Body of pancreas (tissue), 4 donors: ENCODE measurements around the gene SMIM29. TPM values are rescaled to one million over a fixed set of nuclear protein-coding genes. Genes with fewer than 3 reads are reported as not detected.
"Not testable (repeated sequence)": the region's sequence is repeated elsewhere in the genome, so short reads cannot be mapped to it uniquely, and the experiment has no call there.

Experiments
- ATAC-seq: fragments of 150-250 bp; one replicate; pipeline ENCODE4 v1.9.1; 2016
- DNase-seq, 4 donors: peaks; one replicate each; pipeline ENCODE4 v3.0.0-alpha.2; 2019
- H3K27ac ChIP-seq, 4 donors: fragments of 200-600 bp; sonication (generic); 1 replicate in 3 of 4; 2 replicates in 1 of 4; pipeline versions ENCODE4 v1.5.1 to v1.6.1; 2016 to 2019; ENCODE audit warnings: mild to moderate bottlenecking in 1 of 4, mixed read lengths in 1 of 4, moderate library complexity in 1 of 4
- H3K27me3 ChIP-seq, 2 donors: fragments of 200-600 bp; sonication (generic); one replicate each; pipeline ENCODE4 v1.6.0; 2016; ENCODE audit warnings: mild to moderate bottlenecking in 1 of 2
- H3K36me3 ChIP-seq, 2 donors: fragments of 200-600 bp; sonication (generic); replicated peaks in 1 of 2; 2 replicates each; pipeline ENCODE4 v1.5.1; 2016; ENCODE audit warnings: low read depth in 2 of 2; ENCODE audit not compliant: insufficient read depth in 1 of 2
- H3K4me1 ChIP-seq: fragments of 200-600 bp; sonication (generic); one replicate; pipeline ENCODE4 v1.6.0; 2016
- H3K4me3 ChIP-seq, 2 donors: fragments of 200-600 bp; sonication (generic); 1 replicate in 1 of 2; 2 replicates in 1 of 2; pipeline ENCODE4 v1.5.1; 2016 to 2019
- H3K9me3 ChIP-seq, 3 donors: fragments of 200-600 bp; sonication (generic); 1 replicate in 2 of 3; 2 replicates in 1 of 3; pipeline ENCODE4 v1.5.1; 2016
- CTCF ChIP-seq, 7 experiments: fragments of 450-650 bp in 4 of 7; fragments of 200-600 bp in 3 of 7; sonication (generic) in 3 of 7; IDR thresholded peaks; one replicate each; pipeline ENCODE4 v1.5.1; 2016 to 2019; ENCODE audit warnings: antibody characterized with exemption in 7 of 7
- POLR2A ChIP-seq, 3 donors: fragments of 450-650 bp; IDR thresholded peaks; one replicate each; pipeline ENCODE4 v1.6.1; 2016; ENCODE audit warnings: antibody characterized with exemption in 3 of 3, mild to moderate bottlenecking in 2 of 3
- WGBS, 2 donors: methylation state at CpG; one replicate each; pipeline ENCODE4 v1.1.5; 2017; 5-methylcytosine and 5-hydroxymethylcytosine counted together
- intact Hi-C: fragments of 100-400 bp; cut with DNase I; formaldehyde crosslinking; loops from one replicate; pipeline ENCODE4 v1.15.1; 2023
- total RNA-seq, 2 donors: library from RNA; depleted of rRNA; stranded (reverse); fragments of >200 nt; gene quantifications; one replicate each; pipeline ENCODE4 v1.1.0, GENCODE V29; 2016

SMIM29 gene
- total RNA-seq, 2 donors from 2014 or later = 8.6 to 21.5 TPM

GRCh38 chr6:34246249-34246562 is 2.6 kb downstream of the SMIM29 start:
- TF ChIP-seq CTCF (IDR thresholded peaks at IDR 0.05) = no peak
- TF ChIP-seq POLR2A (IDR thresholded peaks at IDR 0.05) = no peak
- DNase-seq = no peak
- WGBS, 2 donors = 42 to 80% methylated on average over 1 to 2 of the region's 2 CpGs
- Histone ChIP-seq H3K36me3 (no peaks in the 10 kb centered on the region), H3K9me3 (no peaks in the 10 kb centered on the region), H3K4me1 (peaks cover 23% of the 10 kb centered on the region), H3K27me3 (no peaks in the 10 kb centered on the region), H3K27ac (no peak overlapping the region), H3K4me3 (no peak overlapping the region)
- intact Hi-C loops = loop anchor here (5.0 kb wide), 1 partner anchor 166 kb away; no protein-coding TSS in a partner anchor
- no peak for ATAC-seq

- peaks cover 23% of the 10 kb centered on the region for H3K4me1 ChIP-seq
- H3K27me3 ChIP-seq, DNase-seq, H3K9me3 ChIP-seq, H3K27ac ChIP-seq, H3K4me3 ChIP-seq, H3K36me3 ChIP-seq, ATAC-seq: not testable (repeated sequence)
- 70 to 83% methylated on average over 7 of the region's 7 CpGs for WGBS, 2 donors
- intact Hi-C loops = loop anchor here (5.0 kb wide), 1 partner anchor 167 kb away; no protein-coding TSS in a partner anchor
Measured at GRCh38 chr6:34245761-34246140, 3.1 kb downstream of the SMIM29 start.

- 84 to 87% methylated on average over 7 to 12 of the region's 13 CpGs for WGBS, 2 donors
- not testable (repeated sequence) for H3K27ac ChIP-seq, H3K4me3 ChIP-seq, ATAC-seq, H3K36me3 ChIP-seq, DNase-seq, H3K9me3 ChIP-seq, H3K27me3 ChIP-seq
- H3K4me1 ChIP-seq = peaks cover 23% of the 10 kb centered on the region
- intact Hi-C loops = loop anchor here (5.0 kb wide), 1 partner anchor 167 kb away; no protein-coding TSS in a partner anchor
Measured at GRCh38 chr6:34245032-34245760, 3.6 kb downstream of the SMIM29 start.

GRCh38 chr6:34243901-34244884 is 4.6 kb downstream of the SMIM29 start:
- DNase-seq = peak in 3 of 4 donors; percentile 42 to 60 (median 50)
- intact Hi-C loops = no loop called here
- peak overlapping the region in 3 of 4 donors; percentile 25 to 40 (median 34) for H3K27ac ChIP-seq

GRCh38 chr6:34243131-34243771 is 5.6 kb downstream of the SMIM29 start:
- intact Hi-C loops = no loop called here
- H3K4me3 ChIP-seq = no peak overlapping the region
- ATAC-seq (no peak), DNase-seq (no peak)
- H3K36me3 ChIP-seq = no peaks in the 10 kb centered on the region
- H3K4me1 ChIP-seq = peaks cover 23% of the 10 kb centered on the region
- H3K27ac ChIP-seq = no peak overlapping the region
- no peaks in the 10 kb centered on the region for H3K9me3 ChIP-seq
- H3K27me3 ChIP-seq = no peaks in the 10 kb centered on the region
- 71 to 80% methylated on average over 5 of the region's 5 CpGs for WGBS, 2 donors
- no peak for TF ChIP-seq POLR2A (IDR thresholded peaks at IDR 0.05)
- TF ChIP-seq CTCF (IDR thresholded peaks at IDR 0.05) = no peak

More at GRCh38 chr6:34243901-34244884, 4.6 kb downstream of the SMIM29 start:
- Histone ChIP-seq H3K36me3 (no peaks in the 10 kb centered on the region), H3K27me3 (no peaks in the 10 kb centered on the region), H3K4me1 (peaks cover 16% of the 10 kb centered on the region), H3K4me3 (no peak overlapping the region), H3K9me3 (no peaks in the 10 kb centered on the region)
- WGBS, 2 donors = 48 to 53% methylated on average over 7 to 18 of the region's 19 CpGs
- TF ChIP-seq POLR2A (IDR thresholded peaks at IDR 0.05) = no peak
- no peak for ATAC-seq
